ENCODE measurements around the gene IQSEC1. TPM values are rescaled to one million over a fixed set of nuclear protein-coding genes. Genes with fewer than 3 reads are reported as not detected.

Gene IQSEC1
- total and polyA plus RNA-seq, 2 of the 8 experiments (the other 6 are each of a cell fraction or from before 2014, with no cell fraction given) = 6.8 to 28.8 TPM

GRCh38 chr3:13069495-13069894, 3.7 kb downstream of the IQSEC1 start (continued):
- TF ChIP-seq EP300 (IDR thresholded peaks at IDR 0.05; ENCODE audit: borderline replicate concordance in 1 of 2, low read depth in 2 of 2, low read length in 2 of 2) = no peak
- no peak for TF ChIP-seq POLR2A (IDR thresholded peaks at IDR 0.05; ENCODE audit: control extremely low read depth in 1 of 2, low read depth in 2 of 2, low read length in 2 of 2)
- TF ChIP-seq SIN3A (conservative IDR thresholded peaks at IDR 0.05 in 1 of 2, IDR thresholded peaks at IDR 0.05 in 1 of 2; ENCODE audit: low read depth in 1 of 2, low read length in 2 of 2) = no peak
